Measurements from ENCODE around the gene CXCL16.

The CXCL16 gene

GRCh38 chr17:4771519-4772234 is 31.9 kb upstream of the CXCL16 start, which contains the start of gene TM4SF5:
Gene TM4SF5, plus strand, starts transcription at chr17:4771886. Its CDS starts 37 bp downstream, at chr17:4771923.
- Histone ChIP-seq H3K4me3 (ENCODE audit: low read length) (peak within 1 kb of the TSS; percentile 34), H3K36me3 (ENCODE audit: control insufficient read depth, insufficient read depth, low read length) (no peaks in the 10 kb centered on the region)

GRCh38 chr17:4769628-4770027 is 29.9 kb upstream of the CXCL16 start:
- H3K36me3 ChIP-seq (ENCODE audit: control insufficient read depth, insufficient read depth, low read length) = no peaks in the 10 kb centered on the region
- no peak overlapping the region for H3K9ac ChIP-seq (ENCODE audit: low read length)
- no peak overlapping the region for H3K4me3 ChIP-seq (ENCODE audit: low read length)
- H3K9me3 ChIP-seq (ENCODE audit: control insufficient read depth, low read length) = no peaks in the 10 kb centered on the region
- H3K4me1 ChIP-seq (ENCODE audit: control insufficient read depth, insufficient read depth, low read length) = peaks cover 43% of the 10 kb centered on the region
- no peaks in the 10 kb centered on the region for H3K27me3 ChIP-seq (ENCODE audit: control insufficient read depth, insufficient read depth, low read length)

More at GRCh38 chr17:4771519-4772234, 31.9 kb upstream of the CXCL16 start, which contains the start of gene TM4SF5:
- H3K9me3 ChIP-seq (ENCODE audit: control insufficient read depth, low read length) = no peaks in the 10 kb centered on the region
- H3K9ac ChIP-seq (ENCODE audit: low read length) = peak within 1 kb of the TSS; percentile 84
- H3K4me1 ChIP-seq (ENCODE audit: control insufficient read depth, insufficient read depth, low read length) = peaks cover 43% of the 10 kb centered on the region
- H3K27me3 ChIP-seq (ENCODE audit: control insufficient read depth, insufficient read depth, low read length) = no peaks in the 10 kb centered on the region

- Histone ChIP-seq H3K9me3 (ENCODE audit: control insufficient read depth, low read length) (no peaks in the 10 kb centered on the region), H3K27me3 (ENCODE audit: control insufficient read depth, insufficient read depth, low read length) (no peaks in the 10 kb centered on the region), H3K9ac (ENCODE audit: low read length) (no peak overlapping the region), H3K4me1 (ENCODE audit: control insufficient read depth, insufficient read depth, low read length) (peaks cover 38% of the 10 kb centered on the region), H3K36me3 (ENCODE audit: control insufficient read depth, insufficient read depth, low read length) (no peaks in the 10 kb centered on the region), H3K4me3 (ENCODE audit: low read length) (no peak overlapping the region)
Measured at GRCh38 chr17:4768298-4768697, 28.6 kb upstream of the CXCL16 start.

DNA sequence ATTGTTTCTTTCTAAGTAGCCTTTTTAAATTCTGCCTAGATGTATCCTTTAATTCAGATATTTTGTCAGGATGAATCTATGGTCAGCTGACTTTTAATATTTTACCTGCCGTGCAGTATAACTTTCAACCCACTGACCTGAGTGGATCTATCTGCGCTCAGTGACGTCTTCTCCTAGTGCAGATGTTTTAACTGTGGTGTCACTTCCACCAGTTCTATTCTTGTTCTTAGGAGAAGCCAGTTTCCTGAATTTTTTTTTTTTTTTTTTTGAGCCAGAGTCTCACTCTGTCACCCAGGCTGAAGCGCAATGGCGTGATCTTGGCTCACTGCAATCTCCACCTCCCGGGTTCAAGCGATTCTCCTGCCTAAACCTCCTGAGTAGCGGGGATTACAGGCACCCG is 27.0 kb upstream of the CXCL16 start:
- no peaks in the 10 kb centered on the region for H3K27me3 ChIP-seq (ENCODE audit: control insufficient read depth, insufficient read depth, low read length)
- H3K4me3 ChIP-seq (ENCODE audit: low read length) = no peak overlapping the region
- H3K9ac ChIP-seq (ENCODE audit: low read length) = no peak overlapping the region
- H3K36me3 ChIP-seq (ENCODE audit: control insufficient read depth, insufficient read depth, low read length) = no peaks in the 10 kb centered on the region
- H3K4me1 ChIP-seq (ENCODE audit: control insufficient read depth, insufficient read depth, low read length) = peaks cover 26% of the 10 kb centered on the region
- no peaks in the 10 kb centered on the region for H3K9me3 ChIP-seq (ENCODE audit: control insufficient read depth, low read length)

DNA sequence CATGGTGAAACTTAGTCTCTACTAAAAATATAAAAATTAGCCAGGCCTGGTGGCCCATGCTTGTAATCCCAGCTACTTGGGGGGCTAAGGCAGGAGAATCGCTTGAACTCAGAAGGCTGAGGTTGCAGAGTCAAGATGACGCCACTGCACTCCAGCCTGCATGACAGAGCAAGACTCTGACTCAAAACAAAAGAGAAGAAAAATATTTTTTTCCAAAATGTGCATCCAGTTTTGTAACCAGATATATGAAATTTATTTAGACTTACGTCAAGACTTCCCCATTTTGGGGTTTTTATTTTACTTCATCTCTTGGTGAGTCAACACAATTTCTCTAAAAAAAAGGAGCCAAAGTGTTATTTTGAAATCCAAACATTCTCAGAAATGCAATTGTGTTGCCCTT is 26.5 kb upstream of the CXCL16 start:
- Histone ChIP-seq H3K27me3 (ENCODE audit: control insufficient read depth, insufficient read depth, low read length) (no peaks in the 10 kb centered on the region), H3K9me3 (ENCODE audit: control insufficient read depth, low read length) (no peaks in the 10 kb centered on the region), H3K36me3 (ENCODE audit: control insufficient read depth, insufficient read depth, low read length) (no peaks in the 10 kb centered on the region), H3K4me1 (ENCODE audit: control insufficient read depth, insufficient read depth, low read length) (peaks cover 21% of the 10 kb centered on the region), H3K4me3 (ENCODE audit: low read length) (no peak overlapping the region), H3K9ac (ENCODE audit: low read length) (no peak overlapping the region)

- Histone ChIP-seq H3K4me1 (ENCODE audit: control insufficient read depth, insufficient read depth, low read length) (peaks cover 6% of the 10 kb centered on the region), H3K4me3 (ENCODE audit: low read length) (no peak overlapping the region), H3K36me3 (ENCODE audit: control insufficient read depth, insufficient read depth, low read length) (no peaks in the 10 kb centered on the region), H3K9ac (ENCODE audit: low read length) (no peak overlapping the region), H3K9me3 (ENCODE audit: control insufficient read depth, low read length) (no peaks in the 10 kb centered on the region), H3K27me3 (ENCODE audit: control insufficient read depth, insufficient read depth, low read length) (no peaks in the 10 kb centered on the region)
Measured at GRCh38 chr17:4764595-4764994, 24.9 kb upstream of the CXCL16 start.

DNA sequence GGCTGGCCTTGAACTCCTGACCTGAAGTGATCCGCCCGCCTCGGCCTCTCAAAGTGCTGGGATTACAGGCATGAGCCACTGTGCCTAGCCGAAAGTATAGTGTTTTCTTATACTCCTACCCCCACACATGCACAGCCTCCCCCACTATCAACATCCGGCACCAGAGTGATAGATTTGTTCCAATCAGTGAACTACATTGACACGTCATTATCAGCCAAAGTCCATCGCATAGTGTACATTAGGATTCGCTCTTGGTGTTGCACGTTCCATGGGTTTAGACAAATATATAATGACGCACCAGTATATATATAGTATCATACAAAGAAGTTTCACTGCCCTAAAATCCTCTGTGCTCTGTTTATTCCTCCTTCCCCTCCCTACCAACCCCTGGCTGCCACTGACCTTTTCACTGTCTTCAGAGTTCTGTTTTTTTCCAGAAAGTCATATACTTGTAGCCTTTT is 20.1 kb upstream of the CXCL16 start:
- no peaks in the 10 kb centered on the region for H3K36me3 ChIP-seq (ENCODE audit: control insufficient read depth, insufficient read depth, low read length)
- H3K9ac ChIP-seq (ENCODE audit: low read length) = no peak overlapping the region
- H3K27me3 ChIP-seq (ENCODE audit: control insufficient read depth, insufficient read depth, low read length) = no peaks in the 10 kb centered on the region
- no peak overlapping the region for H3K4me3 ChIP-seq (ENCODE audit: low read length)
- no peaks in the 10 kb centered on the region for H3K9me3 ChIP-seq (ENCODE audit: control insufficient read depth, low read length)
- no peaks in the 10 kb centered on the region for H3K4me1 ChIP-seq (ENCODE audit: control insufficient read depth, insufficient read depth, low read length)

- Histone ChIP-seq H3K9ac (ENCODE audit: low read length) (no peak overlapping the region), H3K4me1 (ENCODE audit: control insufficient read depth, insufficient read depth, low read length) (no peaks in the 10 kb centered on the region), H3K27me3 (ENCODE audit: control insufficient read depth, insufficient read depth, low read length) (peaks cover 9% of the 10 kb centered on the region), H3K36me3 (ENCODE audit: control insufficient read depth, insufficient read depth, low read length) (no peaks in the 10 kb centered on the region), H3K4me3 (ENCODE audit: low read length) (no peak overlapping the region), H3K9me3 (ENCODE audit: control insufficient read depth, low read length) (no peaks in the 10 kb centered on the region)
Measured at GRCh38 chr17:4753392-4753791, 13.7 kb upstream of the CXCL16 start.

GRCh38 chr17:4751932-4752331 is 12.2 kb upstream of the CXCL16 start:
- H3K9me3 ChIP-seq (ENCODE audit: control insufficient read depth, low read length) = no peaks in the 10 kb centered on the region
- no peaks in the 10 kb centered on the region for H3K4me1 ChIP-seq (ENCODE audit: control insufficient read depth, insufficient read depth, low read length)
- no peak overlapping the region for H3K4me3 ChIP-seq (ENCODE audit: low read length)
- H3K27me3 ChIP-seq (ENCODE audit: control insufficient read depth, insufficient read depth, low read length) = peaks cover 9% of the 10 kb centered on the region
- no peak overlapping the region for H3K9ac ChIP-seq (ENCODE audit: low read length)
- H3K36me3 ChIP-seq (ENCODE audit: control insufficient read depth, insufficient read depth, low read length) = no peaks in the 10 kb centered on the region

DNA sequence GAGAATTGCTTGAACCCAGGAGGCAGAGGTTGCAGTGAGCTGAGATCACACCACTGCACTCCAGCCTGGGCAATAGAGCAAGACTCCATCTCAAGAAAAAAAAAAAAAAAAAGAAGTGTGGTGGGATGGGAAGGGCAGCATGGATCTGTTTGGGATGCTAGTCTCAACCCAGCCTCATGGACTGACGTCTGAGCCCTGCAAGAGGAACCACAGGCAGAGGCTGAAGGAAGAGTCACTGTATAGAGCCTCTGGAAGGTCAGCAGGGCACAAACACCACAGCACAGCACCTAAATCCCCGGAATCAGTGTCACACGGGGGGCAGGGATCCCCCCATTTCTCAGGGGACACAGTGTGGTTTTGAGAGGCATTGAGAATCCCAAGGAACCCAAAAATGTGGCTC is 10.9 kb upstream of the CXCL16 start:
- H3K4me3 ChIP-seq (ENCODE audit: low read length) = no peak overlapping the region
- no peaks in the 10 kb centered on the region for H3K36me3 ChIP-seq (ENCODE audit: control insufficient read depth, insufficient read depth, low read length)
- H3K27me3 ChIP-seq (ENCODE audit: control insufficient read depth, insufficient read depth, low read length) = peaks cover 9% of the 10 kb centered on the region
- H3K9me3 ChIP-seq (ENCODE audit: control insufficient read depth, low read length) = no peaks in the 10 kb centered on the region
- H3K9ac ChIP-seq (ENCODE audit: low read length) = no peak overlapping the region
- no peaks in the 10 kb centered on the region for H3K4me1 ChIP-seq (ENCODE audit: control insufficient read depth, insufficient read depth, low read length)

GRCh38 chr17:4748686-4749085 is 9.0 kb upstream of the CXCL16 start:
- Histone ChIP-seq H3K36me3 (ENCODE audit: control insufficient read depth, insufficient read depth, low read length) (no peaks in the 10 kb centered on the region), H3K4me3 (ENCODE audit: low read length) (no peak overlapping the region), H3K4me1 (ENCODE audit: control insufficient read depth, insufficient read depth, low read length) (peaks cover 5% of the 10 kb centered on the region), H3K9me3 (ENCODE audit: control insufficient read depth, low read length) (no peaks in the 10 kb centered on the region), H3K27me3 (ENCODE audit: control insufficient read depth, insufficient read depth, low read length) (peaks cover 19% of the 10 kb centered on the region), H3K9ac (ENCODE audit: low read length) (no peak overlapping the region)

- H3K4me3 ChIP-seq (ENCODE audit: low read length) = no peak overlapping the region
- H3K27me3 ChIP-seq (ENCODE audit: control insufficient read depth, insufficient read depth, low read length) = peaks cover 23% of the 10 kb centered on the region
- H3K9ac ChIP-seq (ENCODE audit: low read length) = no peak overlapping the region
- H3K36me3 ChIP-seq (ENCODE audit: control insufficient read depth, insufficient read depth, low read length) = no peaks in the 10 kb centered on the region
- peaks cover 5% of the 10 kb centered on the region for H3K4me1 ChIP-seq (ENCODE audit: control insufficient read depth, insufficient read depth, low read length)
- no peaks in the 10 kb centered on the region for H3K9me3 ChIP-seq (ENCODE audit: control insufficient read depth, low read length)
Measured at GRCh38 chr17:4747847-4748246, 8.1 kb upstream of the CXCL16 start.

All from mucosa of stomach (tissue), 1 donor.